Stimulated activated CD4-positive, alpha-beta T cell treated with anti-CD3 and anti-CD28 coated beads, Interleukin-4, amount 100 ng/mL, for 24 hours (primary cell): Measurements from ENCODE around the gene MAPK14.
"Not testable (repeated sequence)": the region's sequence is repeated elsewhere in the genome, so short reads cannot be mapped to it uniquely, and the experiment has no call there.

Source experiments
- DNase-seq: peaks from one replicate; pipeline ENCODE4 v3.0.0-alpha.2; 2020

MAPK14 gene

GRCh38 chr6:36124346-36124745, 96.7 kb downstream of the MAPK14 start:
- not testable (repeated sequence) for DNase-seq

GRCh38 chr6:36124881-36125280, 97.3 kb downstream of the MAPK14 start:
- DNase-seq: no peak

GRCh38 chr6:36125575-36125974, 98.0 kb downstream of the MAPK14 start:
- no peak for DNase-seq

GRCh38 chr6:36126121-36126520, 98.5 kb downstream of the MAPK14 start:
- DNase-seq: no peak

- DNase-seq: peak; percentile 23
These were observed 99.2 kb downstream of the MAPK14 start for GRCh38 chr6:36126553-36127458.

GRCh38 chr6:36127462-36128016, 99.9 kb downstream of the MAPK14 start:
- DNase-seq: no peak

GRCh38 chr6:36128073-36128472, 100.5 kb downstream of the MAPK14 start:
- no peak for DNase-seq

- DNase-seq: no peak
These were observed 101.2 kb downstream of the MAPK14 start for GRCh38 chr6:36128793-36129192.

- DNase-seq: not testable (repeated sequence)
These were observed 101.7 kb downstream of the MAPK14 start for GRCh38 chr6:36129334-36129733.

- peak; percentile 41 for DNase-seq
These were observed 102.5 kb downstream of the MAPK14 start, which contains the start of gene MAPK13 for GRCh38 chr6:36129941-36130666. Gene MAPK13, plus strand, starts transcription at chr6:36130513. Its CDS starts 70 bp downstream, at chr6:36130583.

GRCh38 chr6:36130667-36131510, 103.3 kb downstream of the MAPK14 start:
- peak; percentile 68 for DNase-seq

GRCh38 chr6:36131511-36132245, 104.1 kb downstream of the MAPK14 start:
- DNase-seq: peak; percentile 60

GRCh38 chr6:36132246-36132895, 104.8 kb downstream of the MAPK14 start:
- DNase-seq: no peak

- DNase-seq: no peak
These were observed 105.5 kb downstream of the MAPK14 start for GRCh38 chr6:36133148-36133547.

GRCh38 chr6:36133912-36134311, 106.3 kb downstream of the MAPK14 start:
- no peak for DNase-seq

GRCh38 chr6:36135053-36135731, 107.6 kb downstream of the MAPK14 start:
- no peak for DNase-seq

GRCh38 chr6:36136034-36136433, 108.4 kb downstream of the MAPK14 start:
- no peak for DNase-seq

GRCh38 chr6:36136551-36136950, 108.9 kb downstream of the MAPK14 start:
- DNase-seq: no peak

GRCh38 chr6:36138667-36139066, 111.1 kb downstream of the MAPK14 start:
- DNase-seq: no peak

GRCh38 chr6:36139431-36139830, 111.8 kb downstream of the MAPK14 start:
- DNase-seq: no peak
